ENCODE data around the gene TXLNG.
"Not testable (repeated sequence)": the region's sequence is repeated elsewhere in the genome, so short reads cannot be mapped to it uniquely, and the experiment has no call there.

Gene TXLNG

GRCh38 chrX:16838202-16839066 is 52.2 kb downstream of the TXLNG start:
- Mint-ChIP-seq H3K36me3 (peaks cover 3% of the 10 kb centered on the region), H3K27me3 (no peaks in the 10 kb centered on the region), H3K27ac (no peak overlapping the region), H3K4me1 (peaks cover 6% of the 10 kb centered on the region), H3K9me3 (no peaks in the 10 kb centered on the region), H3K4me3 (no peak overlapping the region)
- no peak for DNase-seq (ENCODE audit: low spot score in 2 of 2)
- no peak for ATAC-seq (ENCODE audit: low read depth)

GRCh38 chrX:16839219-16839851 is 53.1 kb downstream of the TXLNG start:
- Mint-ChIP-seq H3K4me1 (peaks cover 6% of the 10 kb centered on the region), H3K36me3 (peaks cover 2% of the 10 kb centered on the region), H3K9me3 (no peaks in the 10 kb centered on the region), H3K27ac (no peak overlapping the region), H3K4me3 (no peak overlapping the region), H3K27me3 (no peaks in the 10 kb centered on the region)
- no peak for DNase-seq (ENCODE audit: low spot score in 2 of 2)
- ATAC-seq (ENCODE audit: low read depth), result no peak

- Mint-ChIP-seq H3K27ac (no peak overlapping the region), H3K4me1 (peaks cover 6% of the 10 kb centered on the region), H3K9me3 (no peaks in the 10 kb centered on the region), H3K27me3 (no peaks in the 10 kb centered on the region), H3K4me3 (no peak overlapping the region), H3K36me3 (peaks cover 2% of the 10 kb centered on the region)
- no peak for ATAC-seq (ENCODE audit: low read depth)
- no peak for DNase-seq (ENCODE audit: low spot score in 2 of 2)
Observed at GRCh38 chrX:16839852-16840460, 53.7 kb downstream of the TXLNG start.

GRCh38 chrX:16842684-16843083 is 56.4 kb downstream of the TXLNG start:
- H3K4me1 Mint-ChIP-seq, result no peaks in the 10 kb centered on the region
- no peaks in the 10 kb centered on the region for H3K27me3 Mint-ChIP-seq
- H3K27ac Mint-ChIP-seq, result no peak overlapping the region
- DNase-seq (ENCODE audit: low spot score in 2 of 2) (no peak), ATAC-seq (ENCODE audit: low read depth) (no peak)
- no peaks in the 10 kb centered on the region for H3K9me3 Mint-ChIP-seq
- H3K4me3 Mint-ChIP-seq, result no peak overlapping the region
- peaks cover 4% of the 10 kb centered on the region for H3K36me3 Mint-ChIP-seq

- peaks cover 4% of the 10 kb centered on the region for H3K36me3 Mint-ChIP-seq
- H3K9me3 Mint-ChIP-seq, result no peaks in the 10 kb centered on the region
- H3K27me3 Mint-ChIP-seq, result no peaks in the 10 kb centered on the region
- H3K27ac Mint-ChIP-seq, result no peak overlapping the region
- no peaks in the 10 kb centered on the region for H3K4me1 Mint-ChIP-seq
- ATAC-seq (ENCODE audit: low read depth) (no peak), DNase-seq (ENCODE audit: low spot score in 2 of 2) (no peak)
- H3K4me3 Mint-ChIP-seq, result no peak overlapping the region
Observed at GRCh38 chrX:16843208-16843909, 57.1 kb downstream of the TXLNG start.

DNA sequence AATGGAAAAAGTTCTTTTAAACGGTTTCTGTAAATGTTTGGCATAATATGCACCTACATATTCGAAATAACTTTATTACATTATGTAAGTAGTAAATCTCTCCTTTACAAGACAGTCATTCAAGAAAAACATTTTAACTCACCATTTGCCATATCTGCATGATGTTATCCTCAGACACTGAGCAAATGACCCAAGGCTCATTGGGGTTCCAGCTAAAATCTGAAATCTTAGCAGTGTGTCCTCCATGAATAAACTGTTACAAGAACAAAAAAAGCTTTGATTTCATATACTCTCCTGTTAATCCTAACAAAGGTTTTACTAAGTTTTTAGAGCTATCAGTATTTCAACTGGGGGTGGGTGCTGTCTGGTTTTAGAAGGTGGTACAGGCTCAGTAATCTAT is 59.4 kb downstream of the TXLNG start:
- H3K4me3 Mint-ChIP-seq, result no peak overlapping the region
- no peaks in the 10 kb centered on the region for H3K9me3 Mint-ChIP-seq
- DNase-seq (ENCODE audit: low spot score in 2 of 2) (no peak), ATAC-seq (ENCODE audit: low read depth) (no peak)
- H3K4me1 Mint-ChIP-seq, result no peaks in the 10 kb centered on the region
- H3K27me3 Mint-ChIP-seq, result no peaks in the 10 kb centered on the region
- H3K27ac Mint-ChIP-seq, result no peak overlapping the region
- peaks cover 4% of the 10 kb centered on the region for H3K36me3 Mint-ChIP-seq

DNA sequence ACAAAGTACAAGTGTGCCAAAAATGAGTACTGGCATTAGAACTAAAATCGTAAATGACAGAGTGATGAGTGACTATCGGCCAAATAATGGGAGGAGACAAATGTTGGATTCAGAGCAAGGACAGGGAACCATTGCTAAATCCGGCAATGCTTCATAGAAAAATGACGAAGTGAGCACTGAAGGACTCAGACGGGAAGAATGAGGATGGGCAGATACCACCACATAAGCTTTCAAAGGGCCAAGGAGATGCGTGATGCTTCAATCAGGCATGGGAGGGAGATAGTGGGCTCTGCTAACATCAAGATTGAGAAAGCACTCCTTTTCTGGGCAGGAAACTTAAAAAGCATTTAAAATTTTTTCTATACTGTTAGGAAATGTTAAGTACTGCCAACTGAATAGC is 62.3 kb downstream of the TXLNG start:
- Mint-ChIP-seq H3K27ac (no peak overlapping the region), H3K36me3 (peaks cover 6% of the 10 kb centered on the region), H3K27me3 (no peaks in the 10 kb centered on the region), H3K4me3 (no peak overlapping the region), H3K4me1 (no peaks in the 10 kb centered on the region), H3K9me3 (no peaks in the 10 kb centered on the region)
- ATAC-seq (ENCODE audit: low read depth), result no peak
- no peak for DNase-seq (ENCODE audit: low spot score in 2 of 2)

GRCh38 chrX:16851421-16851820 is 65.2 kb downstream of the TXLNG start:
- peaks cover 5% of the 10 kb centered on the region for H3K4me1 Mint-ChIP-seq
- ATAC-seq (ENCODE audit: low read depth), result no peak
- no peaks in the 10 kb centered on the region for H3K9me3 Mint-ChIP-seq
- H3K36me3 Mint-ChIP-seq, result peaks cover 7% of the 10 kb centered on the region
- DNase-seq (ENCODE audit: low spot score in 2 of 2), result no peak
- H3K27ac Mint-ChIP-seq, result no peak overlapping the region
- H3K27me3 Mint-ChIP-seq, result no peaks in the 10 kb centered on the region
- H3K4me3 Mint-ChIP-seq, result no peak overlapping the region

DNA sequence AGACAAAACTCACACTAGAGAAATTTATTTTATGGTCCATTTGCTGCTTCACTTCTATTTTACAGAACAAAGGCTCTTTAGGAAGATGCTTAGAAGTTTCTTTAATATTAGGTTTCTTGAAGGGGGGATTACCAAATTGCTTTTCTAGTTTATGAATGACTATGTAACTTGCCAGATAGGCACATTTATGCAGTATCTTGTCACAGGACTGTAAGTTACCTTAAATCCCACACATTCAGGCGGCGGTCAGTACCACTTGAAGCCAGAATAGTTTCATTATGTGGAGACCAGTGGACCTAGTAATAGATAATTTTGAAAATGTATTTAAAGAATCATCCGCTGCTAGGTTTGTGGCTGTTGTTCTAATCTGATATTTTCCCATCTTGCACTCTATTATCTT is 65.6 kb downstream of the TXLNG start:
- Mint-ChIP-seq H3K4me1 (peaks cover 6% of the 10 kb centered on the region), H3K4me3 (no peak overlapping the region), H3K27ac (peak overlapping the region; percentile 68), H3K36me3 (peaks cover 9% of the 10 kb centered on the region), H3K27me3 (no peaks in the 10 kb centered on the region), H3K9me3 (no peaks in the 10 kb centered on the region)
- DNase-seq (ENCODE audit: low spot score in 2 of 2), result no peak
- no peak for ATAC-seq (ENCODE audit: low read depth)

DNA sequence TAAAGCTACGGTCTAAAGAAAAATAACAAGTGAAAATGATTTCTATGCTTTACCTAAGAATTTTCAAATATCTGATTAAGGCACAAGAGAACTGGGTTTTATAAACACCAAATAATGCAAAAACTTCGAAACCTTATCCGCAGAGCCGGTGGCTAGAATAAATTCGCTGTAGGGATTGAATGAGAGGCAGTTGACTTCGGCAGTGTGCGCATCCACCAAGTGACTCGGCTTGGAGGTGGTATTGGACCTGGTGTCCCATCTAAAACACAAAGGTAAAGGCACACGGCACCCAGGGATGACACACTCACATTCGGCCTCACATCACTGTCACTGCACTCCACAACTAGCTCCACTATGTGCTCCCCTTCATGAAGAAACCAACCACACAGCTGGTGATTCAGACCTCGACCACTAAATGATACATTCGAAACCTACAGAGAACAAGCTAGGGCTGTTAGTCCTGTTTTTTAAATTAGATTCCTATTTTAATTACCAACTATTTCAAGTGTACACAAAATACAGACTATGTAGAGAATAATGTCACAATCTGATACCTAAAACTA is 66.4 kb downstream of the TXLNG start:
- no peak overlapping the region for H3K4me3 Mint-ChIP-seq
- H3K27ac Mint-ChIP-seq, result no peak overlapping the region
- peaks cover 11% of the 10 kb centered on the region for H3K36me3 Mint-ChIP-seq
- ATAC-seq (ENCODE audit: low read depth), result no peak
- H3K4me1 Mint-ChIP-seq, result peaks cover 6% of the 10 kb centered on the region
- no peaks in the 10 kb centered on the region for H3K27me3 Mint-ChIP-seq
- no peaks in the 10 kb centered on the region for H3K9me3 Mint-ChIP-seq
- DNase-seq (ENCODE audit: low spot score in 2 of 2), result no peak

DNA sequence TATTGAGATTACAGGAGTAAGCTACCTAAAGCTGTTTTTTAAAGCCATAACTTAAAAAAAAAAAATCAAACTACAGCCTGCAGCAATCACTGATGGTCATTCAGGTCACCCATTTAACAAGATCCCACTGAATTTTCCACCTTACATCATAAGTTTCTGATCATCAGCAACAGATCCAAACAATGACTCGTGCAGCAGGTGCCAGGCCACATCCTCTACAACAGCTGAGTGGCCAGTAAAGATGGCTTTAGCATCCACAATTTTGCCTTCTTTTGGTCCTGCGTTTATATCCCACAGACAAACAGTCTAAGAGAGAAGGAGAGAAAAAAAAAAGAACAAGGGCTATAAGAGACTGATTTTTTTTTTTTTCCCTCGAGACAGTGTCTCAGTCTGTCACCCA is 67.3 kb downstream of the TXLNG start:
- H3K4me3 Mint-ChIP-seq, result no peak overlapping the region
- H3K4me1 Mint-ChIP-seq, result peaks cover 6% of the 10 kb centered on the region
- no peaks in the 10 kb centered on the region for H3K27me3 Mint-ChIP-seq
- DNase-seq (ENCODE audit: low spot score in 2 of 2) (no peak), ATAC-seq (ENCODE audit: low read depth) (no peak)
- peaks cover 11% of the 10 kb centered on the region for H3K36me3 Mint-ChIP-seq
- H3K9me3 Mint-ChIP-seq, result no peaks in the 10 kb centered on the region
- no peak overlapping the region for H3K27ac Mint-ChIP-seq

DNA sequence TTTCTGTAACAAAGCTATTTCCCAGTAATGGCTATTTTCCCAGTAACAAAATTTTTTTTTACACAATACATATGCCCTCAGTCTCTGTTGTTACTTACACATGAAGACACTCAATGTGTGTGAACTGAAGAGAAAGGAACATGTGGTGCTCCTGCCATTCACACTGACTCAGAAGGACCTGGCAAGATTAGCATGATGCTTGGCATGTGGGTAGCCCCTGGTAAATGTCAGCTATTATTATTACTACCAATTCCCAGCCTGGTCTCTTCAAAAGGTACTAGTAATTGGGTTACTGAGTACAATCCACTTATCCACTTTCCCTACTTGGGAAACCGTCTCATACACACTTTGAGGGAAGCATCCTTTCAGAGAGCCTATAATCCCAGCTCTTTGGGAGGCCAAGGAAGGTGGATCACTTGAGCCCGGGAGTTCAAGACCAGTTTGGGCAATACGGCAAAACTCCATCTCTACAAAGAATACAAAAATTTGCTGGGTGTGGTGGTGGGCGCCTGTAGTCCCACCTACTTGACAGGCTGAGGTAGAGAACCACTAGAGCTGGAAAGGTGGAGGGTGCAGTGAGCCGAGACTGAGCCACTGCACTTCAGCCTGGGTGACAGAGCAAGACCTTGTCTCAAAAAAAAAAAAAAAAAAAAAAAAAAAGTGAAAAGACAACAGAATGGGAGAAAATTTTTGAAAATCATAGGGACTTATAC is 69.3 kb downstream of the TXLNG start:
- Mint-ChIP-seq H3K4me3 (no peak overlapping the region), H3K27ac (no peak overlapping the region), H3K4me1 (peaks cover 10% of the 10 kb centered on the region), H3K36me3 (peaks cover 17% of the 10 kb centered on the region), H3K9me3 (no peaks in the 10 kb centered on the region), H3K27me3 (no peaks in the 10 kb centered on the region)
- no peak for DNase-seq (ENCODE audit: low spot score in 2 of 2)
- ATAC-seq (ENCODE audit: low read depth), result peak; percentile 69

GRCh38 chrX:16856076-16856404 is 69.8 kb downstream of the TXLNG start:
- not testable (repeated sequence) for H3K9me3 Mint-ChIP-seq; H3K4me1 Mint-ChIP-seq; DNase-seq (ENCODE audit: low spot score in 2 of 2); H3K4me3 Mint-ChIP-seq; H3K27me3 Mint-ChIP-seq
- Mint-ChIP-seq H3K27ac (peak overlapping the region; percentile 31), H3K36me3 (peaks cover 17% of the 10 kb centered on the region)
- peak; percentile 79 for ATAC-seq (ENCODE audit: low read depth)

All from memory B cell (primary cell).